ENCODE data around the gene IFT22.

DNA sequence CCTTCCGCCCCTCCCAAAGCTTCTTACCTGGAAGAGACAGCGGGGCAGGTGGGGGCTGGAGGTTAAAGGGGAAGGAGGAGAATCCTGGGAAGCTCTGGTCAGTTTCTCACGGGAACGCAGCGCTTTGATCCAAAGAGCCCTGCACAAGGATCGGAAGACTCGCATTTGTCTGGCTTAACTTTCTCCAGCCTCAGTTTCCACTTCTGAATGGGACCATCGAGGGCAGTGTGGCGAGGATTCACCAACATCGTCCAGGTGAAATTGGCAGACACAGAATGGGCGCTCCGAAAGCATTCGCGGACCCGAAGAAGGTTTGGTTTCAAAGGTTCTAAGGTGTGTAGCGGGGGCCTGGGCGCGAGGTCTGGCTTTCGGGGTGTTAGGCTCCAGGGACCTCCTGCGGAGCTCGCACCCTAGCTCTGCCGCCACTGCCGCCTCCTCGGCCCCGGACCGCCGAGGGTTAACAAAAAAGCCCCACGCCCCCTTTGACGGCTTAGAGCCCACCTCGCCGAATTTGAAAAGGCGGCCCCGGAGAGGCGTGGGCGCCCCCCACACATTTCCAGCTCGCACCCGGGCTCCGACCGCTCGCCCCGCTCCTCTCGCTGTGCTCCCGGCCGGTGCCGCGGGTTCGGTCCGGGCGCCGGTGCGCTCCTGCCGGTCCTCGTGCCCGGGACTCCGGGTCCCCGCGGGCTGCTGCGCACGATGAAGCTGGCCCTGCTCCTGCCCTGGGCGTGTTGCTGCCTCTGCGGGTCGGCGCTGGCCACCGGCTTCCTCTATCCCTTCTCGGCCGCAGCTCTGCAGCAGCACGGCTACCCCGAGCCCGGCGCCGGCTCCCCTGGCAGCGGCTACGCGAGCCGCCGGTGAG is 41.0 kb upstream of the IFT22 start, which contains the start of gene COL26A1:
- TF ChIP-seq, protein P1, sequence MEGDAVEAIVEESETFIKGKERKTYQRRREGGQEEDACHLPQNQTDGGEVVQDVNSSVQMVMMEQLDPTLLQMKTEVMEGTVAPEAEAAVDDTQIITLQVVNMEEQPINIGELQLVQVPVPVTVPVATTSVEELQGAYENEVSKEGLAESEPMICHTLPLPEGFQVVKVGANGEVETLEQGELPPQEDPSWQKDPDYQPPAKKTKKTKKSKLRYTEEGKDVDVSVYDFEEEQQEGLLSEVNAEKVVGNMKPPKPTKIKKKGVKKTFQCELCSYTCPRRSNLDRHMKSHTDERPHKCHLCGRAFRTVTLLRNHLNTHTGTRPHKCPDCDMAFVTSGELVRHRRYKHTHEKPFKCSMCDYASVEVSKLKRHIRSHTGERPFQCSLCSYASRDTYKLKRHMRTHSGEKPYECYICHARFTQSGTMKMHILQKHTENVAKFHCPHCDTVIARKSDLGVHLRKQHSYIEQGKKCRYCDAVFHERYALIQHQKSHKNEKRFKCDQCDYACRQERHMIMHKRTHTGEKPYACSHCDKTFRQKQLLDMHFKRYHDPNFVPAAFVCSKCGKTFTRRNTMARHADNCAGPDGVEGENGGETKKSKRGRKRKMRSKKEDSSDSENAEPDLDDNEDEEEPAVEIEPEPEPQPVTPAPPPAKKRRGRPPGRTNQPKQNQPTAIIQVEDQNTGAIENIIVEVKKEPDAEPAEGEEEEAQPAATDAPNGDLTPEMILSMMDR (IDR thresholded peaks at IDR 0.05; ENCODE audit: insufficient read depth, low read length, poor library complexity, severe bottlenecking) = no peak
- no peak for TF ChIP-seq EZH2phosphoT487 (conservative IDR thresholded peaks at IDR 0.05; ENCODE audit: low read length)
